ENCODE measurements around the gene SLC25A1.

SLC25A1 gene

GRCh38 chr22:19178657-19179496 is at the start of gene SLC25A1:
TSS of gene SLC25A1 (minus strand) at chr22:19178736. CDS start at chr22:19178673, 63 bp downstream.
- Mint-ChIP-seq H3K36me3 (ENCODE audit: low read depth) (peaks cover 22% of the 10 kb centered on the region), H3K9me3 (no peaks in the 10 kb centered on the region), H3K4me1 (ENCODE audit: low read depth) (peaks cover 45% of the 10 kb centered on the region), H3K4me3 (peak within 1 kb of the TSS; percentile 82), H3K27me3 (no peaks in the 10 kb centered on the region), H3K27ac (peak within 1 kb of the TSS; percentile 64)
- intact Hi-C loops (cut with micrococcal nuclease): loop anchor here (1.0 to 2.0 kb wide), 5 partner anchors 34 to 300 kb away; partner anchors contain the start of genes CDC45, CLTCL1, DGCR2 and ESS2

GRCh38 chr22:19228179-19228578 is 49.6 kb upstream of the SLC25A1 start:
- H3K27ac Mint-ChIP-seq: no peak overlapping the region
- peaks cover 44% of the 10 kb centered on the region for H3K36me3 Mint-ChIP-seq (ENCODE audit: low read depth)
- H3K27me3 Mint-ChIP-seq: no peaks in the 10 kb centered on the region
- no peaks in the 10 kb centered on the region for H3K4me1 Mint-ChIP-seq (ENCODE audit: low read depth)
- no peak overlapping the region for H3K4me3 Mint-ChIP-seq
- no peaks in the 10 kb centered on the region for H3K9me3 Mint-ChIP-seq
- intact Hi-C loops (cut with micrococcal nuclease): no loop called here

GRCh38 chr22:19226428-19226827 is 47.9 kb upstream of the SLC25A1 start:
- Mint-ChIP-seq H3K27me3 (no peaks in the 10 kb centered on the region), H3K4me3 (no peak overlapping the region), H3K9me3 (no peaks in the 10 kb centered on the region), H3K27ac (no peak overlapping the region), H3K36me3 (ENCODE audit: low read depth) (peaks cover 43% of the 10 kb centered on the region), H3K4me1 (ENCODE audit: low read depth) (no peaks in the 10 kb centered on the region)
- intact Hi-C loops (cut with micrococcal nuclease): no loop called here

- H3K36me3 Mint-ChIP-seq (ENCODE audit: low read depth): peaks cover 48% of the 10 kb centered on the region
- H3K27me3 Mint-ChIP-seq: no peaks in the 10 kb centered on the region
- intact Hi-C loops (cut with micrococcal nuclease): no loop called here
- H3K27ac Mint-ChIP-seq: no peak overlapping the region
- H3K4me1 Mint-ChIP-seq (ENCODE audit: low read depth): no peaks in the 10 kb centered on the region
- no peaks in the 10 kb centered on the region for H3K9me3 Mint-ChIP-seq
- no peak overlapping the region for H3K4me3 Mint-ChIP-seq
These were observed 47.0 kb upstream of the SLC25A1 start for GRCh38 chr22:19225560-19225959.

GRCh38 chr22:19224985-19225384 is 46.4 kb upstream of the SLC25A1 start:
- Mint-ChIP-seq H3K27me3 (no peaks in the 10 kb centered on the region), H3K4me3 (no peak overlapping the region)

GRCh38 chr22:19224557-19224956 is 46.0 kb upstream of the SLC25A1 start:
- Mint-ChIP-seq H3K4me3 (no peak overlapping the region), H3K36me3 (ENCODE audit: low read depth) (peaks cover 44% of the 10 kb centered on the region), H3K9me3 (no peaks in the 10 kb centered on the region), H3K27ac (no peak overlapping the region), H3K4me1 (ENCODE audit: low read depth) (no peaks in the 10 kb centered on the region), H3K27me3 (no peaks in the 10 kb centered on the region)
- intact Hi-C loops (cut with micrococcal nuclease): no loop called here

More at GRCh38 chr22:19224985-19225384, 46.4 kb upstream of the SLC25A1 start:
- Mint-ChIP-seq H3K4me1 (ENCODE audit: low read depth) (no peaks in the 10 kb centered on the region), H3K27ac (no peak overlapping the region), H3K9me3 (no peaks in the 10 kb centered on the region), H3K36me3 (ENCODE audit: low read depth) (peaks cover 44% of the 10 kb centered on the region)
- intact Hi-C loops (cut with micrococcal nuclease): no loop called here

GRCh38 chr22:19223617-19224016 is 45.1 kb upstream of the SLC25A1 start:
- Mint-ChIP-seq H3K9me3 (no peaks in the 10 kb centered on the region), H3K36me3 (ENCODE audit: low read depth) (peaks cover 44% of the 10 kb centered on the region), H3K4me1 (ENCODE audit: low read depth) (no peaks in the 10 kb centered on the region), H3K27ac (peak overlapping the region; percentile 21), H3K4me3 (no peak overlapping the region), H3K27me3 (no peaks in the 10 kb centered on the region)
- intact Hi-C loops (cut with micrococcal nuclease): no loop called here

- Mint-ChIP-seq H3K27me3 (no peaks in the 10 kb centered on the region), H3K4me3 (no peak overlapping the region), H3K27ac (peak overlapping the region; percentile 21), H3K4me1 (ENCODE audit: low read depth) (no peaks in the 10 kb centered on the region), H3K36me3 (ENCODE audit: low read depth) (peaks cover 41% of the 10 kb centered on the region), H3K9me3 (no peaks in the 10 kb centered on the region)
- intact Hi-C loops (cut with micrococcal nuclease): no loop called here
These were observed 44.6 kb upstream of the SLC25A1 start for GRCh38 chr22:19223110-19223509.

GRCh38 chr22:19222242-19223005 is 43.9 kb upstream of the SLC25A1 start:
- no peak overlapping the region for H3K4me3 Mint-ChIP-seq
- peaks cover 36% of the 10 kb centered on the region for H3K36me3 Mint-ChIP-seq (ENCODE audit: low read depth)
- H3K27me3 Mint-ChIP-seq: no peaks in the 10 kb centered on the region
- H3K4me1 Mint-ChIP-seq (ENCODE audit: low read depth): no peaks in the 10 kb centered on the region
- no peaks in the 10 kb centered on the region for H3K9me3 Mint-ChIP-seq
- no peak overlapping the region for H3K27ac Mint-ChIP-seq
- intact Hi-C loops (cut with micrococcal nuclease): no loop called here

- no peaks in the 10 kb centered on the region for H3K4me1 Mint-ChIP-seq (ENCODE audit: low read depth)
- H3K9me3 Mint-ChIP-seq: no peaks in the 10 kb centered on the region
- no peak overlapping the region for H3K27ac Mint-ChIP-seq
- no peak overlapping the region for H3K4me3 Mint-ChIP-seq
- intact Hi-C loops (cut with micrococcal nuclease): no loop called here
- H3K36me3 Mint-ChIP-seq (ENCODE audit: low read depth): peaks cover 36% of the 10 kb centered on the region
- H3K27me3 Mint-ChIP-seq: no peaks in the 10 kb centered on the region
These were observed 42.3 kb upstream of the SLC25A1 start for GRCh38 chr22:19220867-19221266.

GRCh38 chr22:19218541-19219233 is 40.2 kb upstream of the SLC25A1 start:
- H3K27ac Mint-ChIP-seq: no peak overlapping the region
- H3K36me3 Mint-ChIP-seq (ENCODE audit: low read depth): peaks cover 35% of the 10 kb centered on the region
- intact Hi-C loops (cut with micrococcal nuclease): no loop called here
- H3K9me3 Mint-ChIP-seq: no peaks in the 10 kb centered on the region
- no peak overlapping the region for H3K4me3 Mint-ChIP-seq
- no peaks in the 10 kb centered on the region for H3K4me1 Mint-ChIP-seq (ENCODE audit: low read depth)
- no peaks in the 10 kb centered on the region for H3K27me3 Mint-ChIP-seq

- Mint-ChIP-seq H3K9me3 (no peaks in the 10 kb centered on the region), H3K27me3 (no peaks in the 10 kb centered on the region), H3K4me1 (ENCODE audit: low read depth) (no peaks in the 10 kb centered on the region), H3K36me3 (ENCODE audit: low read depth) (peaks cover 18% of the 10 kb centered on the region), H3K4me3 (no peak overlapping the region), H3K27ac (no peak overlapping the region)
- intact Hi-C loops (cut with micrococcal nuclease): no loop called here
These were observed 38.0 kb upstream of the SLC25A1 start for GRCh38 chr22:19216579-19216978.

- Mint-ChIP-seq H3K9me3 (no peaks in the 10 kb centered on the region), H3K4me1 (ENCODE audit: low read depth) (no peaks in the 10 kb centered on the region), H3K36me3 (ENCODE audit: low read depth) (peaks cover 11% of the 10 kb centered on the region), H3K27me3 (no peaks in the 10 kb centered on the region), H3K4me3 (no peak overlapping the region), H3K27ac (peak overlapping the region; percentile 1)
- intact Hi-C loops (cut with micrococcal nuclease): no loop called here
These were observed 36.8 kb upstream of the SLC25A1 start for GRCh38 chr22:19215360-19215759.

- Mint-ChIP-seq H3K27me3 (no peaks in the 10 kb centered on the region), H3K9me3 (no peaks in the 10 kb centered on the region), H3K36me3 (ENCODE audit: low read depth) (peaks cover 22% of the 10 kb centered on the region), H3K4me3 (no peak overlapping the region), H3K27ac (no peak overlapping the region), H3K4me1 (ENCODE audit: low read depth) (no peaks in the 10 kb centered on the region)
- intact Hi-C loops (cut with micrococcal nuclease): no loop called here
These were observed 35.5 kb upstream of the SLC25A1 start for GRCh38 chr22:19214078-19214473.

Data from dendritic cell treated with granulocyte-macrophage colony-stimulating factor and Interleukin-4, amounts not matched to agents 40 ng/mL and 50 ng/mL, for 4 days (primary cell).